HG03175 (cell line): ENCODE data around the gene BRF1.

Experiments
- ATAC-seq: cut with Tn5 transposase; IDR thresholded peaks from one replicate; pipeline ENCODE4 v1.9.1; 2021; ENCODE audit warnings: mild to moderate bottlenecking, moderate library complexity; ENCODE audit not compliant: unreplicated experiment

BRF1 gene

GRCh38 chr14:105165134-105165704 is 135.6 kb downstream of the BRF1 start:
- ATAC-seq: no peak

DNA sequence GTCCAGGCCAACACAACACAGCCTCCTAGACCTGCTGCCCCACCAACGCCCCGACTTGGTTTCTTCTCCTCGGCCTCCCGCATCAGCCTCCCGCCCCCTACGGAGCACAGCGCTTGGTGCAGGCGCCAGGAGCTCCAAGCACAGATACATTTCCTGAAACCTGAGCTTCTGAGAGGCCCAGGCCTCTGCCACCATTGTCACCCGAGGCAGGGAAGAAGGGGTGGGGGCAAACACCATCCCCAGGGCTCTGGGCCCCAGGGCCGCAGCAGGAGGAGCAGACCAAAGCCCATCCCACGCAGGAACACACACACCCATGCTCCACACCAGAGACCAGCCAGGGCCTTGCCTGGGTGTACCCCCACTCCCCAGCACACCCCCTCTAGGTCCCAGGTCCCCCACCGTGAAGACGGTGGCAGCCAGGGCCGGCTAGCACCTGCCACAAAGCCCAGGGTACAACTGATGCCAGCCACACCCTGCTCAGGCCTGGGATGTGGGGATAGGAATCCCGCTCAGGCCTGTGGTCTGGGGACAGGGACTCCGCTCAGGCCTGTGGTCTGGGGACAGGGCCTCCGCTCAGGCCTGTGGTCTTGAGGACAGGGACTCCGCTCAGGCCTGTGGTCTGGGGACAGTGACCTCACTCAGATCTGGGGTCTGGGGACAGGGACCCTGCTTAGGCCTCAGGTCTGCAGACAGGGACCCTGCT is 137.6 kb downstream of the BRF1 start:
- no peak for ATAC-seq

DNA sequence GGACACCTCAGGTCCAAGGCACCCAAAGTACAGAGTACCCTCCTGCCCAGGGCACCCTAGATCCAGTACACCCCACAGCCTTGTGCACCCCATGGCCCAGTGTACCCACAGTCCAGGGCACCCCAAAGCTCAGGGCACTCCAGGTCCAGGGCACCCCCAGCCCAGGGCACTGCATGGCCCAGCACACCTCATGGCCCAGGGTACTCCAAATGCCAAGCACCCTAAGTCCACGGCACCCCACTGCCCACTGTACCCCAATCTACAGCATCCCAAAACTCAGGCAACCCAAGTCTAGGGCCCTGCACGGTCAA is 138.2 kb downstream of the BRF1 start:
- ATAC-seq: no peak

DNA sequence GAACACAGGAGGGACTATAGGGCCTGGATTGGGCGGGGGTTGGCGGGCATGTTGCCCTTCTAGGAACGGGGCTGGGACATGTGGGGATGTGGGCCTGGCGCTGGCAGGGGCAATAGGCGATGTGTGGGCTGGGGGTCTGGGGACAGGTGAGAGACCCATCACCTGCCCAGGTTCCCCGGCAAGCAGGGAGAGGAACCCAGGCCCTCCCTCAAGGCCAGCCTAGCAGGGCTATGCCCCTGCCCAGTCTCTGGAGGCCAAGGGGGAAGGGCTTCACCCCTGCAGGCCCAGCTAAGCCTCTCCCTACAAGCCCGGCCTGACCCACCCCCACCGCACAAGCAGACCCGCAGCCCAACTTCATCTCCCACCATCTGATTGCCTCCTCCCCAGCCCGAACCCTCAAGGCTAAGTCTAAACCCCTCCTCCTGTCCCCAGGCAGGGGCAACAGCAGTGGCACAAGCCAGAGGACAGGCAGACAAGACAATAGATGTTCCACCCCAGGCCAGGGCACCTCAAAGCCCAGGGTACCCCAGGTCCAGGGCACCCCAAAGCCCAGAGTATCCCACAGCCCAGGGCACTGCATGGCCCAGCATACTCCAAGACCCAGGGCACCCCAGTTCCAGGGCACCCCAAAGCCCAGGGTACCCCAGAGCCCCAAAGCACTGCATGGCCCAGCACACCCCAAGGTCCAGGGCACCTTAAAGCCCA is 138.7 kb downstream of the BRF1 start:
- no peak for ATAC-seq

GRCh38 chr14:105161309-105161708 is 139.5 kb downstream of the BRF1 start:
- no peak for ATAC-seq

GRCh38 chr14:105160776-105161175 is 140.0 kb downstream of the BRF1 start:
- no peak for ATAC-seq

DNA sequence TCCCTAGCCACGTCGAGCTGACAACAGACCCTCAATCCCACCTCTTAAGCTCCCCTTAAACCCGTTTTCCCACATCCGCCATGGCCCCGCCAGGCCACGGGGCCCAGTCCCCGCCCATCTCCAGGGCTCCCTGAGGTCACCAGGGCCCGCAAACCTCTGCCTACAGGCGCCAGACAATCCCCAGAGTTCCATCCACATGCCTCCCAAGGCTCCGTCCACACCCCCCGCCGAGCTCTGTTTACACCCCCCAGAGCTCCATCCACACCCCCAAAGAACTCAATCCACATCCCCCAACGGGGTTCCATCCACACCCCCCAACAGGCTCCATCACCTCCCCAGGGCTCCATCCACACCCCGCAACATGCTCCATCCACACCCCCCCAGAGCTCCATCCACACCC is 141.5 kb downstream of the BRF1 start:
- ATAC-seq: no peak
